ENCODE results near the gene WDR7. TPM values are rescaled to one million over a fixed set of nuclear protein-coding genes. Genes with fewer than 3 reads are reported as not detected.

WDR7 gene
- total RNA-seq, 2 donors from 2014 or later, result 19.7 to 29.0 TPM

DNA sequence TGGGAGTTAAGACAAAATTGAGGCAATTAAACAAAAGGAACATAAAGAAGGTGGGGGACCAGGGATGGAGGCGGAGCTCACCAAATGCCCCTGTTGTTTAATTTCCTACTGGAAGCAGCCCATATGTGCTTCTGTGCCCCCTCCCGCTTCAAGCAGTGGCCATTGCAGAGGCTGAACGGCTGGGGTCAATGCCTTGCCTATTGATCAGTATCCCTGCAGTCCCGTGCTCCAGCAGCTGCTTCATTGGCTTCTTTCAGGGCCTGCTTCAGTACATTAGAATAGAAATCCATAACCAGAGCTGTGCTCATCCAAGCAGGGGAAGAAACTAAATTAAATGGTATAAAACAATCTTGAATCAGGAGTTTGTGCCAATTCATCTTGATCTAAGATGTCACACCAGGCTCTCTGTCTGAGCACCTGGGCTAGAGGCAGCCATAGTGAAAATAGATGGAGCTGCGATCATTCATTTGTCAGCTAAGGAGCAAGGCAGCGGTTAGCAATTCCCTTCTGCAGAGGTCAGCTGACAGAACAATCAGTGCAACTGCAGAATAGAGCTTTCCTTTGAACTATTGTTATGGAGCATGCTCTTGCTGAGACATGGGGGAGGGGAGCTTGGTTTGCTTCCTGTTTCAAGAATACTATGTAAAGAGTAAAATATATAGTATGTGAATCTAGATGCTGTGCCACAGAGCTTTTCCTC is 222.4 kb downstream of the WDR7 start:
- H3K27me3 ChIP-seq (replicated peaks; ENCODE audit: insufficient read depth), result no peaks in the 10 kb centered on the region
- DNase-seq (ENCODE audit: low spot score), result no peak
- no peaks in the 10 kb centered on the region for H3K9me3 ChIP-seq
- H3K4me1 ChIP-seq (replicated peaks), result no peaks in the 10 kb centered on the region
- intact Hi-C loops (cut with DNase I), result no loop called here
- H3K36me3 ChIP-seq, result no peaks in the 10 kb centered on the region
- TF ChIP-seq, protein P1, sequence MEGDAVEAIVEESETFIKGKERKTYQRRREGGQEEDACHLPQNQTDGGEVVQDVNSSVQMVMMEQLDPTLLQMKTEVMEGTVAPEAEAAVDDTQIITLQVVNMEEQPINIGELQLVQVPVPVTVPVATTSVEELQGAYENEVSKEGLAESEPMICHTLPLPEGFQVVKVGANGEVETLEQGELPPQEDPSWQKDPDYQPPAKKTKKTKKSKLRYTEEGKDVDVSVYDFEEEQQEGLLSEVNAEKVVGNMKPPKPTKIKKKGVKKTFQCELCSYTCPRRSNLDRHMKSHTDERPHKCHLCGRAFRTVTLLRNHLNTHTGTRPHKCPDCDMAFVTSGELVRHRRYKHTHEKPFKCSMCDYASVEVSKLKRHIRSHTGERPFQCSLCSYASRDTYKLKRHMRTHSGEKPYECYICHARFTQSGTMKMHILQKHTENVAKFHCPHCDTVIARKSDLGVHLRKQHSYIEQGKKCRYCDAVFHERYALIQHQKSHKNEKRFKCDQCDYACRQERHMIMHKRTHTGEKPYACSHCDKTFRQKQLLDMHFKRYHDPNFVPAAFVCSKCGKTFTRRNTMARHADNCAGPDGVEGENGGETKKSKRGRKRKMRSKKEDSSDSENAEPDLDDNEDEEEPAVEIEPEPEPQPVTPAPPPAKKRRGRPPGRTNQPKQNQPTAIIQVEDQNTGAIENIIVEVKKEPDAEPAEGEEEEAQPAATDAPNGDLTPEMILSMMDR (IDR thresholded peaks at IDR 0.05), result no peak
- TF ChIP-seq POLR2AphosphoS5 (IDR thresholded peaks at IDR 0.05) (no peak), POLR2A (IDR thresholded peaks at IDR 0.05) (no peak)
- WGBS, result 68% methylated on average over 6 of the region's 6 CpGs
- H3K27ac ChIP-seq, result no peak overlapping the region
- H3K4me3 ChIP-seq, result no peak overlapping the region

DNA sequence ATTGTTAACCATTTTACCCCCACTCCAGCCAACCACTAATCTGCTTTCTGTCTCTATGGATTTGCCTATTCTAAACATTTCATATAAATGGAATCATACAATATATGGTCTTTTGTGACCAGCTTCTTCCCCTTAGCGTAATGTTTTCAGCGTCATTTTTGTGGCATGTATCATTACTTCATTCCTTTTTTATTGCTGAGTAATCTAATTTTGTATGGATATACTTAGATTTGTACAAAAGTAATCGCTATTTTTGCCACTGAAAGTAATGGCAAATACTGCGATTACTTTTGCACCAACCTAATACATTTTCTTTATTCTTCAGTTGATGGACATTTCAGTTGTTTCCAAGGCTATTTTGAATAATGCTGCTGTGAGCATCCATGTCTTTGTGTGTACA is 227.6 kb downstream of the WDR7 start:
- TF ChIP-seq, protein P1 (IDR thresholded peaks at IDR 0.05), result no peak
- Histone ChIP-seq H3K27me3 (replicated peaks; ENCODE audit: insufficient read depth) (no peaks in the 10 kb centered on the region), H3K4me1 (replicated peaks) (no peaks in the 10 kb centered on the region), H3K27ac (no peak overlapping the region), H3K9me3 (no peaks in the 10 kb centered on the region), H3K4me3 (no peak overlapping the region), H3K36me3 (no peaks in the 10 kb centered on the region)
- over 99% methylated on average over 4 of the region's 4 CpGs for WGBS
- intact Hi-C loops (cut with DNase I), result no loop called here
- no peak for DNase-seq (ENCODE audit: low spot score)

DNA sequence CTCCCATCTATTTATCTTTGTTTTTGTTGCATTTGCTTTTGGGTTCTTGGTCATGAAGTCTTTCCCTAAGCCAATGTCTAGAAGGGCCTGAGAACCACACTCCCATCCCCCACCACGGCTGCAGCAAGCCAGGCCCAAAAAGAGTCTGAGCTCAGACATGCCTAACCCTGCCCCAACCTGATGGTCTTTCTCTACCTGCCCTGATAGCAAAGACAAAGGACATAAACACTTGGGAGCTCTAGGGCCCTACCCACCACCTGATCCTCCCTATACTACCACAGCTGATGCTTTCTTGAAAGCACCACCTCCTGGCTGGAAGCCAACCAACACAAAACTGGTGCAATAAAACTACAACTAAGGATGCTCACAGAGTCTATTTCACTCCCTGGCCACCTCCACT is 233.4 kb downstream of the WDR7 start:
- Histone ChIP-seq H3K27ac (no peak overlapping the region), H3K27me3 (replicated peaks; ENCODE audit: insufficient read depth) (no peaks in the 10 kb centered on the region), H3K4me1 (replicated peaks) (no peaks in the 10 kb centered on the region), H3K36me3 (no peaks in the 10 kb centered on the region), H3K4me3 (no peak overlapping the region), H3K9me3 (no peaks in the 10 kb centered on the region)
- 57% methylated on average over 1 of the region's 1 CpG for WGBS
- no peak for TF ChIP-seq POLR2A (IDR thresholded peaks at IDR 0.05)
- TF ChIP-seq POLR2AphosphoS5 (IDR thresholded peaks at IDR 0.05), result no peak
- TF ChIP-seq, protein P1 (IDR thresholded peaks at IDR 0.05), result no peak
- intact Hi-C loops (cut with DNase I), result no loop called here
- no peak for DNase-seq (ENCODE audit: low spot score)

DNA sequence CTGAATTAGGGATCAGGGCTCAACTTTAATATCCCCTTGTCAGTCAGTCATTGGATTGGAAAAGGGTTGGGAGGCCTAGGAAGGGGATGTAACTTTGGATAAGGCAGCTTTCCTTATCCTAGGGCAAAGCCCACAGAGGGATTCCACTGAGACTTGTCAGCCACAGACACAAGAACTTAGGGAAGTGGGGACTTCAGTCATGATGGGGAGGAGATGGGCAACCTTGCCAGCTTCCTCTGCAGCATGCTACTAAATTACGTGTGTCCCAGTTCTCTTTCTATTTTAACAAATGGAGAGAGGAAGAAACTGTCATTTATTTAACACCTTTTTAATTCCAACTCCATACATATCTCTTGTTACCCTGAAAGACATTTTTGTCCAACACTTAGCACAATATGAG is 237.8 kb downstream of the WDR7 start:
- intact Hi-C loops (cut with DNase I), result no loop called here
- no peak for TF ChIP-seq POLR2A (IDR thresholded peaks at IDR 0.05)
- TF ChIP-seq, protein P1 (IDR thresholded peaks at IDR 0.05), result no peak
- Histone ChIP-seq H3K36me3 (no peaks in the 10 kb centered on the region), H3K27ac (no peak overlapping the region), H3K9me3 (no peaks in the 10 kb centered on the region), H3K4me1 (replicated peaks) (no peaks in the 10 kb centered on the region), H3K4me3 (no peak overlapping the region), H3K27me3 (replicated peaks; ENCODE audit: insufficient read depth) (no peaks in the 10 kb centered on the region)
- WGBS, result 83% methylated on average over 1 of the region's 1 CpG
- no peak for DNase-seq (ENCODE audit: low spot score)

DNA sequence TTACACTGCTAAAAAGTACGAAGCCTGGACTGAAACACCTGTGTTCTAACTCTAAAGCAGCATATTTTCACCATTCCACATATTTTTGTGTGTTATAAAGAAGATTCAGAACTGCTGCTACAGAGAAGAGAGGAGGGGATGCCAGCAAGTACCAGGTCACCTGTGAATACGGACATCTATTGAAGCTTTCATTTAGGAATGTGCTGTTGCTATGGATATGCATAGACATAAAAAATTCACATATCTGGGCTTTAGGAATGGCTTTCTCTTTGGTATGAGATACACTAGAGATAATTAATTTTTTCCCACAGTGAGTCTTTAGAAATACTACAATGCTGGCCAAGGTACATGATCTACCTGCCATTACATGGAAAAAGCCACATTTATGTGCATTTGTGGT is 238.5 kb downstream of the WDR7 start:
- intact Hi-C loops (cut with DNase I), result no loop called here
- 83% methylated on average over 2 of the region's 2 CpGs for WGBS
- Histone ChIP-seq H3K4me1 (replicated peaks) (no peaks in the 10 kb centered on the region), H3K9me3 (no peaks in the 10 kb centered on the region), H3K4me3 (no peak overlapping the region), H3K27ac (no peak overlapping the region), H3K27me3 (replicated peaks; ENCODE audit: insufficient read depth) (no peaks in the 10 kb centered on the region), H3K36me3 (no peaks in the 10 kb centered on the region)
- TF ChIP-seq POLR2AphosphoS5 (IDR thresholded peaks at IDR 0.05) (no peak), POLR2A (IDR thresholded peaks at IDR 0.05) (no peak)
- TF ChIP-seq, protein P1 (IDR thresholded peaks at IDR 0.05), result no peak
- no peak for DNase-seq (ENCODE audit: low spot score)

Data from prostate gland (tissue), 2 donors.